Lower lobe of right lung (tissue), 2 donors: ENCODE measurements around the gene HDHD5. TPM values are rescaled to one million over a fixed set of nuclear protein-coding genes. Genes with fewer than 3 reads are reported as not detected.
"Not testable (repeated sequence)": the region's sequence is repeated elsewhere in the genome, so short reads cannot be mapped to it uniquely, and the experiment has no call there.

Experiments
- ATAC-seq, 2 donors: fragments of 200-7000 bp; cut with Tn5 transposase; one replicate each; pipeline ENCODE4 v1.9.1; 2020 to 2022; ENCODE audit warnings: mild to moderate bottlenecking in 2 of 2, moderate library complexity in 2 of 2
- DNase-seq: peaks from one replicate; pipeline ENCODE4 v3.0.0-alpha.2; 2020
- H3K27ac ChIP-seq: fragments of 200-600 bp; one replicate; pipeline ENCODE4 v1.8.0; 2022
- H3K27me3 ChIP-seq: fragments of 200-600 bp; one replicate; pipeline ENCODE4 v1.8.0; 2022; ENCODE audit warnings: low read depth
- H3K36me3 ChIP-seq: fragments of 200-600 bp; one replicate; pipeline ENCODE4 v1.8.0; 2022; ENCODE audit warnings: mild to moderate bottlenecking
- H3K4me1 ChIP-seq: fragments of 200-600 bp; one replicate; pipeline ENCODE4 v1.8.0; 2022
- H3K4me3 ChIP-seq: fragments of 200-600 bp; one replicate; pipeline ENCODE4 v1.8.0; 2022; ENCODE audit warnings: mild to moderate bottlenecking
- H3K9me3 ChIP-seq: fragments of 200-600 bp; one replicate; pipeline ENCODE4 v1.8.0; 2022
- intact Hi-C: fragments of 100-400 bp; cut with DNase I; formaldehyde crosslinking; loops from one replicate; pipeline ENCODE4 v1.11.0; 2022
- total RNA-seq: library from RNA; stranded (reverse); fragmentation: NEBNext Ultra II Directional; extraction: Animal tissue kit (Norgen Biotek cat#: 25700); gene quantifications from one replicate; pipeline ENCODE4 v1.2.1, GENCODE V29; 2021
- TF ChIP-seq, protein P1 (sequence below): fragments of 200-600 bp; IDR thresholded peaks from one replicate; pipeline ENCODE4 v1.8.0; 2022; ENCODE audit warnings: antibody characterized with exemption, mild to moderate bottlenecking
- donor health status: DM: no; HTN: yes; CAD: no; lungs with severe emphysema.

HDHD5 gene
- total RNA-seq, 1 donor from 2014 or later: 26.2 TPM

GRCh38 chr22:17152971-17153370 lies 6.1 kb downstream of the HDHD5 start:
- DNase-seq (no peak), ATAC-seq (no peak)
- Histone ChIP-seq H3K4me1 (peaks cover 23% of the 10 kb centered on the region), H3K9me3 (no peaks in the 10 kb centered on the region), H3K27me3 (no peaks in the 10 kb centered on the region), H3K4me3 (no peak overlapping the region), H3K27ac (no peak overlapping the region), H3K36me3 (peaks cover 21% of the 10 kb centered on the region)
- intact Hi-C loops: no loop called here
- TF ChIP-seq, protein P1, sequence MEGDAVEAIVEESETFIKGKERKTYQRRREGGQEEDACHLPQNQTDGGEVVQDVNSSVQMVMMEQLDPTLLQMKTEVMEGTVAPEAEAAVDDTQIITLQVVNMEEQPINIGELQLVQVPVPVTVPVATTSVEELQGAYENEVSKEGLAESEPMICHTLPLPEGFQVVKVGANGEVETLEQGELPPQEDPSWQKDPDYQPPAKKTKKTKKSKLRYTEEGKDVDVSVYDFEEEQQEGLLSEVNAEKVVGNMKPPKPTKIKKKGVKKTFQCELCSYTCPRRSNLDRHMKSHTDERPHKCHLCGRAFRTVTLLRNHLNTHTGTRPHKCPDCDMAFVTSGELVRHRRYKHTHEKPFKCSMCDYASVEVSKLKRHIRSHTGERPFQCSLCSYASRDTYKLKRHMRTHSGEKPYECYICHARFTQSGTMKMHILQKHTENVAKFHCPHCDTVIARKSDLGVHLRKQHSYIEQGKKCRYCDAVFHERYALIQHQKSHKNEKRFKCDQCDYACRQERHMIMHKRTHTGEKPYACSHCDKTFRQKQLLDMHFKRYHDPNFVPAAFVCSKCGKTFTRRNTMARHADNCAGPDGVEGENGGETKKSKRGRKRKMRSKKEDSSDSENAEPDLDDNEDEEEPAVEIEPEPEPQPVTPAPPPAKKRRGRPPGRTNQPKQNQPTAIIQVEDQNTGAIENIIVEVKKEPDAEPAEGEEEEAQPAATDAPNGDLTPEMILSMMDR: no peak

GRCh38 chr22:17152340-17152739 lies 6.7 kb downstream of the HDHD5 start:
- H3K9me3 ChIP-seq: no peaks in the 10 kb centered on the region
- no peak overlapping the region for H3K4me3 ChIP-seq
- no peak for DNase-seq
- TF ChIP-seq, protein P1: no peak
- peaks cover 17% of the 10 kb centered on the region for H3K4me1 ChIP-seq
- no peaks in the 10 kb centered on the region for H3K27me3 ChIP-seq
- no peak overlapping the region for H3K27ac ChIP-seq
- peaks cover 24% of the 10 kb centered on the region for H3K36me3 ChIP-seq
- intact Hi-C loops: no loop called here
- no peak for ATAC-seq

DNA sequence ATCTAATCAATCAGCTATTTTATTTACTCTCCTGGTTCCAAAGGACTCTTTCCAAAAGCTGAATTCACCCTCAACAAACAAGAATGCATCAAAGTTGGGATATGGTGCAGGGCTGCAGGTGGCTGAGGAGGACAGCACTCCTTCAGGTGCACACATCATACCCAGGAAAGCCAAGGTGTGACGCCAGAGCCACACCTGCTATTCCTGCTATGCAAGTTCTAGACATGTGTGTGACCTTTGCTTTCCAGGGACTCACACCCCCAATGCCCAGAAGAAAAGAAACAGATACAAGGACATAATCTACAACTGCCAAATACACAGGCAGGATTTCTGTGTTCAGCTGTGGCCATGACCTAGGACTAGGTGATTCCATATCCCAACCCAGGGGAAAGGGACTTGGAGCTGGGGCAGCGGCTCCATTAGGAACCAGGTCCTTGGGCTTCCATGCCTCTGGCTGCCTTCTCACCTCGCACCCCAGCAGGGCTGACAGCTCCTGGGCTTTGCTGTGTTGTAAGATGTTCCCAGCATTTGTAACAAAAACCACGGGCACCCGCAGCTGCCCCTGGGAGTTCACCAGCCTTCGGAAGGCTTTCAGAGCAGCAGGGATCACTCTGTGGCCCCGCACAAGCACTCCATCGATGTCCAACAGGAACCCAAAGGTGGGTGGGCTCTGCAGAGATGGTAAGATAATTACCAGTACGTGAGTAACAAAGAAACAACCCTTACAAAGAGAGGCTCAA lies 9.8 kb downstream of the HDHD5 start:
- H3K27me3 ChIP-seq: no peaks in the 10 kb centered on the region
- no peaks in the 10 kb centered on the region for H3K9me3 ChIP-seq
- H3K36me3 ChIP-seq: peaks cover 33% of the 10 kb centered on the region
- H3K4me3 ChIP-seq: no peak overlapping the region
- peak; percentile 13 for DNase-seq
- ATAC-seq: no peak
- no peak overlapping the region for H3K27ac ChIP-seq
- TF ChIP-seq, protein P1: no peak
- H3K4me1 ChIP-seq: no peaks in the 10 kb centered on the region
- intact Hi-C loops: no loop called here

DNA sequence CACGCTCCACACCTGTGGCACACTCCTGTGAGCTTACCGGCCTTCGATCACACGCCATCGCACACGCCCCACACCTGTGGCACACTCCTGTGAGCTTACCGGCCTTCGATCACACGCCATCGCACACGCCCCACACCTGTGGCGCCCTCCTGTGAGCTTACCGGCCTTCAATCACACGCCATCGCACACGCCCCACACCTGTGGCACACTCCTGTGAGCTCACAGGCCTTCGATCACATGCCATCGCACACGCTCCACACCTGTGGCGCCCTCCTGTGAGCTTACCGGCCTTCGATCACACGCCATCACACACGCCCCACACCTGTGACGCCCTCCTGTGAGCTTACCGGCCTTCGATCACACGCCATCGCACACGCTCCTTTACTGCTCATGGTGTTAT lies 11.6 kb downstream of the HDHD5 start:
- H3K27ac ChIP-seq, H3K9me3 ChIP-seq, H3K4me3 ChIP-seq, intact Hi-C loops, ATAC-seq, DNase-seq, H3K27me3 ChIP-seq, H3K4me1 ChIP-seq: not testable (repeated sequence)
- peaks cover 51% of the 10 kb centered on the region for H3K36me3 ChIP-seq

DNA sequence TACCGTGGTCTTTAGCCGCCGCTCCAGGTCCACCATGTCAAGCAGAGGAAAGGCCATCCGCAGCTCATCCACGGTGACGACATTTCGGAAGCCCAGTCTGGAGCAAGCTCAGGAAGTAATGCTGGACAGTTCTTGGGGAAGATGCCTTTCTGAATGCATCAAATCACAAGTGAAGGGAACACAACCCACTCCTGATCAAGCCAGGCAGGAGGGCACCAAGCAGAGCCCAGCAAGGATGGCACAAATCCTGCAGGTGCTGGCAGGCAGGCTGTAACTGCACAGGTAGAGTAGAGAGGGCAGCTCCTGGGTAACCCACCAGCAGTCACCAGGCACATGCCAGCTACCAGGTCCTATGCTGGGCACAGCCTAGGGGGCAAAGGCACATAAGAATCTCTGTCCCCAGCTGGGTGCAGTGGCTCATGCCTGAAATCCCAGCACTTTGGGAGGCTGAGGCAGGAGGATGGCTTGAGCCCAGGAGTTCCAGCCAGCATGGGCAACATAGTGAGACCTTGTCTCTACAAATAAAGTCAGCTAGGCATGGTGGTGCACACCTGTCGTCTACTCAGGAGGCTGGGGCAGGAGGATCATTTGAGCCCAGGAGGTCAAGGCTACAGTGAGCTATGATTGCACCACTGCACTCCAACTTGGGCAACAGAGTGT lies 13.9 kb downstream of the HDHD5 start:
- DNase-seq: no peak
- no peaks in the 10 kb centered on the region for H3K4me1 ChIP-seq
- peaks cover 74% of the 10 kb centered on the region for H3K36me3 ChIP-seq
- no peak overlapping the region for H3K4me3 ChIP-seq
- intact Hi-C loops: no loop called here
- TF ChIP-seq, protein P1: no peak
- no peaks in the 10 kb centered on the region for H3K9me3 ChIP-seq
- H3K27me3 ChIP-seq: no peaks in the 10 kb centered on the region
- ATAC-seq: no peak
- no peak overlapping the region for H3K27ac ChIP-seq

- no peak for DNase-seq
- no peak overlapping the region for H3K27ac ChIP-seq
- ATAC-seq: peak in 1 of 2 donors; percentile 10
- TF ChIP-seq, protein P1: no peak
- intact Hi-C loops: no loop called here
- no peak overlapping the region for H3K4me3 ChIP-seq
- H3K4me1 ChIP-seq: no peaks in the 10 kb centered on the region
- H3K36me3 ChIP-seq: peaks cover 77% of the 10 kb centered on the region
- no peaks in the 10 kb centered on the region for H3K27me3 ChIP-seq
- no peaks in the 10 kb centered on the region for H3K9me3 ChIP-seq
Measured at GRCh38 chr22:17143826-17144225, 15.3 kb downstream of the HDHD5 start.
